ENCODE results near the gene DYNLT1.

DNA sequence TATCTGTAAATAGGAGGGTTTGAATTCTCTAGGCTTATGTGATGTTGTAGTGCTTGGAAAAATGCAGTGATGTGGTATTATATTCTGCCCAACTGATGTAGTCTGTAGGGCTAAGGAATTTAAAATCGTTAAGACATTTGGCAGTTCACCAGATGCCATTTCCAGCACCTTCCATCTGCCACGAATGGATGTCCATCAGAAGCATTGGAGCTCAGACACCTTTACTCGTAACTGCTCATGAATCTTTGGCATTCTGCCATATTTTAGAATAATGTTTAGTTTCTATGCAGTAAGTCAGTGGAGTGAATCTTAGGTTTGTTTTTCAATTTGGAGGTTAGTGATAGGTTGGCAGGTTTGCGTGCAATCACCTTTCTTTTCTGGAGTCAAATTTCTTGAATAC, 3.0 kb upstream of the DYNLT1 start:
- no peak for TF ChIP-seq EP300 (IDR thresholded peaks at IDR 0.05)
- TF ChIP-seq, protein P1, sequence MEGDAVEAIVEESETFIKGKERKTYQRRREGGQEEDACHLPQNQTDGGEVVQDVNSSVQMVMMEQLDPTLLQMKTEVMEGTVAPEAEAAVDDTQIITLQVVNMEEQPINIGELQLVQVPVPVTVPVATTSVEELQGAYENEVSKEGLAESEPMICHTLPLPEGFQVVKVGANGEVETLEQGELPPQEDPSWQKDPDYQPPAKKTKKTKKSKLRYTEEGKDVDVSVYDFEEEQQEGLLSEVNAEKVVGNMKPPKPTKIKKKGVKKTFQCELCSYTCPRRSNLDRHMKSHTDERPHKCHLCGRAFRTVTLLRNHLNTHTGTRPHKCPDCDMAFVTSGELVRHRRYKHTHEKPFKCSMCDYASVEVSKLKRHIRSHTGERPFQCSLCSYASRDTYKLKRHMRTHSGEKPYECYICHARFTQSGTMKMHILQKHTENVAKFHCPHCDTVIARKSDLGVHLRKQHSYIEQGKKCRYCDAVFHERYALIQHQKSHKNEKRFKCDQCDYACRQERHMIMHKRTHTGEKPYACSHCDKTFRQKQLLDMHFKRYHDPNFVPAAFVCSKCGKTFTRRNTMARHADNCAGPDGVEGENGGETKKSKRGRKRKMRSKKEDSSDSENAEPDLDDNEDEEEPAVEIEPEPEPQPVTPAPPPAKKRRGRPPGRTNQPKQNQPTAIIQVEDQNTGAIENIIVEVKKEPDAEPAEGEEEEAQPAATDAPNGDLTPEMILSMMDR (IDR thresholded peaks at IDR 0.05) = no peak
